GM12801 (cell line): ENCODE results near the gene CDH5.

Experiments used
- TF ChIP-seq, protein P1 (sequence below): IDR thresholded peaks from one replicate; pipeline ENCODE4 v1.5.1; 2011; ENCODE audit warnings: control low read depth; ENCODE audit not compliant: insufficient read length; ENCODE audit errors: extremely low read depth

Gene CDH5

DNA sequence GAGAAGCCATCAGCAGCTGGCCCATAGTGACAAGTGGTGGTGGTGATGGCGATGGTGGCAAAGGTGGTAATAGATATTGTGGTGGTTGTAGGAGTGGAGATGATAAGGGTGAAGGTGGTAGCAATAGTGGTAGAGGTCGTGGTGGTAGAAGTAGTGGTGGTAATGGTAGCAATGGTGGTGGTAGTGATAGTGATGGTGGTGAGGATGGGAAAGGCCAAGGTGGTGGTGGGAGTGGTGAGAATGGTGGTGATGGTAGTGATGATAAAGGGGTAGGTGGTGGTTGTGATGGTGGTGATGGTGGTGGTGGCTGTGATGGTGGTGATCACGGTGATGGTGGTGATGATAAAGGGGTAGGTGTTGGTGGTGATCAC lies 13.1 kb downstream of the CDH5 start:
- TF ChIP-seq, protein P1, sequence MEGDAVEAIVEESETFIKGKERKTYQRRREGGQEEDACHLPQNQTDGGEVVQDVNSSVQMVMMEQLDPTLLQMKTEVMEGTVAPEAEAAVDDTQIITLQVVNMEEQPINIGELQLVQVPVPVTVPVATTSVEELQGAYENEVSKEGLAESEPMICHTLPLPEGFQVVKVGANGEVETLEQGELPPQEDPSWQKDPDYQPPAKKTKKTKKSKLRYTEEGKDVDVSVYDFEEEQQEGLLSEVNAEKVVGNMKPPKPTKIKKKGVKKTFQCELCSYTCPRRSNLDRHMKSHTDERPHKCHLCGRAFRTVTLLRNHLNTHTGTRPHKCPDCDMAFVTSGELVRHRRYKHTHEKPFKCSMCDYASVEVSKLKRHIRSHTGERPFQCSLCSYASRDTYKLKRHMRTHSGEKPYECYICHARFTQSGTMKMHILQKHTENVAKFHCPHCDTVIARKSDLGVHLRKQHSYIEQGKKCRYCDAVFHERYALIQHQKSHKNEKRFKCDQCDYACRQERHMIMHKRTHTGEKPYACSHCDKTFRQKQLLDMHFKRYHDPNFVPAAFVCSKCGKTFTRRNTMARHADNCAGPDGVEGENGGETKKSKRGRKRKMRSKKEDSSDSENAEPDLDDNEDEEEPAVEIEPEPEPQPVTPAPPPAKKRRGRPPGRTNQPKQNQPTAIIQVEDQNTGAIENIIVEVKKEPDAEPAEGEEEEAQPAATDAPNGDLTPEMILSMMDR, result no peak

GRCh38 chr16:66380421-66380820 lies 13.9 kb downstream of the CDH5 start:
- TF ChIP-seq, protein P1, result no peak

GRCh38 chr16:66381585-66382170 lies 15.2 kb downstream of the CDH5 start:
- TF ChIP-seq, protein P1, result no peak

GRCh38 chr16:66382171-66382965 lies 15.9 kb downstream of the CDH5 start:
- TF ChIP-seq, protein P1, result no peak

DNA sequence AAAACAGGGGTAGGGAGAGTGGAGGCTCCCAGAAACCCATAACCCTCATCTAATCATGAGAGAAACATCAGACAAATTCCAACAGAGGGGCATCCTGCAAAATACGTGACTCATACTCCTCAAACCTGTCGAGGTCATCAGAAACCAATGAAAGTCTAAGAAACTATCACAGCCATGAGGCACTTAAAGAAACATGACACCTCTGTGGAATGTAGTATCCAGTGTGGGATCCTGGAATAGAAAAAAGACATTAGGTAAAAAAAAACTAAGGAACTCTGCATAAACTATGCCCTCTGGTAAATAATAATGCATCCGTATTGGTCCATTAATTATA lies 16.4 kb downstream of the CDH5 start:
- TF ChIP-seq, protein P1, result no peak

DNA sequence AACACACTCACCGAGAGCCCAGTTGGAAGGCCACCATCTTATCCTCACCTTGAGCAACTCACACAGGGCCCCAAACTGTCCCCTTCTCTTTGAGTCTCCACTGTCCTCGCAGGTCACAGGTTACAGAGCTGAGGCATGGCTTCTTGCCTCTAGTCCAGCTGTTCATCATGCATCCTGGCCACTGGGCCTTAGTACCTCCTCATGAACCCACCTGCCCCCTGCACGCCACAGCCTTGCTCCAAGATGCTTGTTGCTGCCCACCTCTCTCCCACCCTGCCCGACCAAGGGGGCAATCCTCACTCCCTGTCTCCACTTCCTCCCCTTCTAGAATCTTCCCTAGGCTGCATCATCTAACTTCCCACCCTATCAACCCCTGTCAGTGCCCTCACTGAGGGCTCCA lies 17.1 kb downstream of the CDH5 start:
- TF ChIP-seq, protein P1, result no peak

DNA sequence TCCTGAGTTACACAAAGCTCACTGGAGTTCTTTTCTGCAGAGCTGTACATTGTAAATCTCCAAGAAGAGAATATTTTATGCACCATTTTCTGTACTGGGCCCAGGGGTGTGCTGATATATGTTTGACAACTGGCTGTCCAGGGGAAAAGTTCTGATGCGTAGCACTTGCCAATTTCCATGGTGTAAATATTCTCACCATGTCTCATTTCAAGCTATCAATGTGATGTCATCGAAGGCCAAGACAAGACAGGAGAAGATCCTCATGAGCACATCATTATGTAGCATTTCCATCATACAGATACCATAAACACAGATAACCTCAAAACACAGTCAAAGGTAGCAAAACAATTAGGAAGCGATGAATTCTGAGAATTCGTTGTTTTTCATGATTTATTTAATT lies 18.9 kb downstream of the CDH5 start:
- TF ChIP-seq, protein P1, result no peak
